ENCODE measurements around the gene IGSF9B.
"Not testable (repeated sequence)": the region's sequence is repeated elsewhere in the genome, so short reads cannot be mapped to it uniquely, and the experiment has no call there.

IGSF9B gene

GRCh38 chr11:133956650-133957633 lies at the start of gene IGSF9B:
Gene IGSF9B, minus strand, starts transcription at chr11:133956968. Its CDS starts 214 bp downstream, at chr11:133956754.
- Histone ChIP-seq H3K36me3 (ENCODE audit: control insufficient read depth in 2 of 2, insufficient read depth in 2 of 2, low read length in 2 of 2) (no peaks in the 10 kb centered on the region), H3K9ac (ENCODE audit: low read depth in 1 of 2, low read length in 2 of 2) (peak within 1 kb of the TSS; percentile 64 to 65), H3K9me3 (ENCODE audit: control insufficient read depth in 2 of 2, low read length in 2 of 2) (no peaks in the 10 kb centered on the region), H3K27ac (ENCODE audit: low read depth in 2 of 2, low read length in 2 of 2) (peak within 1 kb of the TSS in 1 of 2 donors; percentile 38), H3K27me3 (ENCODE audit: control insufficient read depth in 2 of 2, insufficient read depth in 2 of 2, low read length in 2 of 2) (peaks cover 11 to 35% of the 10 kb centered on the region in 2 donors), H3K4me1 (ENCODE audit: control insufficient read depth in 2 of 2, insufficient read depth in 2 of 2, low read length in 2 of 2) (peaks cover 2 to 4% of the 10 kb centered on the region in 2 donors), H3K4me3 (ENCODE audit: low read length in 2 of 2) (peak within 1 kb of the TSS; percentile 77 to 89)

DNA sequence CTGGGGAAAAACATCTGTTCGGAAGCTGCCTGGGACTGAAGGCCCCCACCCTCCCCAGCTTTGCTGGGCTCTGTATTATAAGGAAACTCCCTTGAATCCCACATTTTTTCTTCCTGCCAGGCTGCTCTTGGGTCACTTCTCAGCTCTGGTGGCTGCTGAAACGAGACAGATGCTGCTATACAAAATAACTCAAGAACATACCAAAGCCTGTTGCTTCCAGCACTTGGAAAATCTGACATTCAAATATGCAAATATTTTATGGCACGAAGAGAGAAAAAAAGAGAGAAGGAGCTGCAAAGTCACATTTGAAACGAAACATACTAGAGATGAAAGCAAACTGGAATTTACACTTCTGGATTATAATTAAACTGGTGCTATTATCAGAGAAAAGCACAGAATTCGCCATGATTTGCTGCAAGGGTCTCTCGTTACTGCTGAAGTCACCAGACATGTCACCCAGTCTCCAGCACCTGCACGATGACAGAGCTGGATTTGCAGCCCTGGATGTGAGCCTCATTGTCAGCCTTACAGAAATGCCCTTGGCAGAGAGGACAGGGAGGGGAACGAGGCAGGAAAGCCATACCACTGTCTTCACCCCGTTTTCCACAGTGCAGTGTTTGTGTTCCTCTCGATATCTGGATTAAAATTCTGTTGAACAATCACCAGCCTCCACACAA lies 47.9 kb upstream of the IGSF9B start:
- Histone ChIP-seq H3K36me3 (ENCODE audit: control insufficient read depth in 2 of 2, insufficient read depth in 2 of 2, low read length in 2 of 2) (no peaks in the 10 kb centered on the region), H3K4me1 (ENCODE audit: control insufficient read depth in 2 of 2, insufficient read depth in 2 of 2, low read length in 2 of 2) (no peaks in the 10 kb centered on the region), H3K4me3 (ENCODE audit: low read length in 2 of 2) (no peak overlapping the region), H3K27ac (ENCODE audit: low read depth in 2 of 2, low read length in 2 of 2) (no peak overlapping the region), H3K27me3 (ENCODE audit: control insufficient read depth in 2 of 2, insufficient read depth in 2 of 2, low read length in 2 of 2) (no peaks in the 10 kb centered on the region), H3K9ac (ENCODE audit: low read depth in 1 of 2, low read length in 2 of 2) (no peak overlapping the region), H3K9me3 (ENCODE audit: control insufficient read depth in 2 of 2, low read length in 2 of 2) (no peaks in the 10 kb centered on the region)

- Histone ChIP-seq H3K9me3 (ENCODE audit: control insufficient read depth in 2 of 2, low read length in 2 of 2) (no peaks in the 10 kb centered on the region), H3K36me3 (ENCODE audit: control insufficient read depth in 2 of 2, insufficient read depth in 2 of 2, low read length in 2 of 2) (no peaks in the 10 kb centered on the region), H3K27ac (ENCODE audit: low read depth in 2 of 2, low read length in 2 of 2) (no peak overlapping the region), H3K4me1 (ENCODE audit: control insufficient read depth in 2 of 2, insufficient read depth in 2 of 2, low read length in 2 of 2) (no peaks in the 10 kb centered on the region), H3K27me3 (ENCODE audit: control insufficient read depth in 2 of 2, insufficient read depth in 2 of 2, low read length in 2 of 2) (no peaks in the 10 kb centered on the region), H3K4me3 (ENCODE audit: low read length in 2 of 2) (no peak overlapping the region), H3K9ac (ENCODE audit: low read depth in 1 of 2, low read length in 2 of 2) (no peak overlapping the region)
Measured at GRCh38 chr11:134003792-134004495, 47.2 kb upstream of the IGSF9B start.

GRCh38 chr11:134002819-134003218 lies 46.1 kb upstream of the IGSF9B start:
- H3K27me3 ChIP-seq (ENCODE audit: control insufficient read depth in 2 of 2, insufficient read depth in 2 of 2, low read length in 2 of 2); H3K4me3 ChIP-seq (ENCODE audit: low read length in 2 of 2); H3K27ac ChIP-seq (ENCODE audit: low read depth in 2 of 2, low read length in 2 of 2); H3K9ac ChIP-seq (ENCODE audit: low read depth in 1 of 2, low read length in 2 of 2); H3K9me3 ChIP-seq (ENCODE audit: control insufficient read depth in 2 of 2, low read length in 2 of 2); H3K36me3 ChIP-seq (ENCODE audit: control insufficient read depth in 2 of 2, insufficient read depth in 2 of 2, low read length in 2 of 2); H3K4me1 ChIP-seq (ENCODE audit: control insufficient read depth in 2 of 2, insufficient read depth in 2 of 2, low read length in 2 of 2): not testable (repeated sequence)

DNA sequence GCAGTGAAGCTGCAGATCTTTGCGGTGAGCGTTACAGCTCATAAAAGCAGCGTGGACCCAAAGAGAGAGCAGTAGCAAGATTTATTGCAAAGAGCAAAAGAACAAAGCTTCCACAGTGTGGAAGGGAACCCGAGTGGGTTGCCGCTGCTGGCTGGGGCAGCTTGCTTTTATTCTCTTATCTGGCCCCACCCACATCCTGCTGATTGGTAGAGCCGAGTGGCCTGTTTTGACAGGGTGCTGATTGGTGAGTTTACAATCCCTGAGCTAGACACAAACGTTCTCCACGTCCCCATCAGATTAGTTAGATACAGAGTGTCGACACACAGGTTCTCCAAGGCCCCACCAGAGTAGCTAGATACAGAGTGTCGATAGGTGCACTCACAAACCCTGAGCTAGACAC lies 45.6 kb upstream of the IGSF9B start:
- H3K4me1 ChIP-seq (ENCODE audit: control insufficient read depth in 2 of 2, insufficient read depth in 2 of 2, low read length in 2 of 2); H3K36me3 ChIP-seq (ENCODE audit: control insufficient read depth in 2 of 2, insufficient read depth in 2 of 2, low read length in 2 of 2); H3K4me3 ChIP-seq (ENCODE audit: low read length in 2 of 2); H3K9me3 ChIP-seq (ENCODE audit: control insufficient read depth in 2 of 2, low read length in 2 of 2); H3K27ac ChIP-seq (ENCODE audit: low read depth in 2 of 2, low read length in 2 of 2); H3K9ac ChIP-seq (ENCODE audit: low read depth in 1 of 2, low read length in 2 of 2); H3K27me3 ChIP-seq (ENCODE audit: control insufficient read depth in 2 of 2, insufficient read depth in 2 of 2, low read length in 2 of 2): not testable (repeated sequence)

DNA sequence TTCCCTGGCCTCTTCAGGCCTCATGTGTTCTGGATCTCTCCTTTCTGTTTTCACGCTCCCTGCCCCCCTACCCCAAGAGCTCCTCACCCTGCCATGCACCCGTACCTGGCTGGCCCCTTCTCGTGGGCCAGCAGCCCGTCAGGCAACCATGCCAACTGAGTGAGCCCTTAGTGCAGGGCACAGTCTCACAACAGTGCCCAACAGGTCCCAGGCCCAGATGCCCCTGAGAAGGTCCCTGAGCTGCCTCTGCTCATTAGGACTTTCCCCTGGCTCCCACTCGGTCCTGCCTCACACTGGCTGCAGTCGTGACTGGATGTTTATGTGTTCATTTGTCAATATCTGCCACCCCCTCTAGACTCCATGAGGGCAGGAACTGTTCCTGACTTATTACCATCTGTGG lies 44.8 kb upstream of the IGSF9B start:
- Histone ChIP-seq H3K27ac (ENCODE audit: low read depth in 2 of 2, low read length in 2 of 2) (no peak overlapping the region), H3K27me3 (ENCODE audit: control insufficient read depth in 2 of 2, insufficient read depth in 2 of 2, low read length in 2 of 2) (peaks cover 0 to 2% of the 10 kb centered on the region in 2 donors), H3K4me3 (ENCODE audit: low read length in 2 of 2) (no peak overlapping the region), H3K36me3 (ENCODE audit: control insufficient read depth in 2 of 2, insufficient read depth in 2 of 2, low read length in 2 of 2) (no peaks in the 10 kb centered on the region), H3K4me1 (ENCODE audit: control insufficient read depth in 2 of 2, insufficient read depth in 2 of 2, low read length in 2 of 2) (no peaks in the 10 kb centered on the region), H3K9me3 (ENCODE audit: control insufficient read depth in 2 of 2, low read length in 2 of 2) (no peaks in the 10 kb centered on the region), H3K9ac (ENCODE audit: low read depth in 1 of 2, low read length in 2 of 2) (no peak overlapping the region)

- no peaks in the 10 kb centered on the region for H3K36me3 ChIP-seq (ENCODE audit: control insufficient read depth in 2 of 2, insufficient read depth in 2 of 2, low read length in 2 of 2)
- H3K4me1 ChIP-seq (ENCODE audit: control insufficient read depth in 2 of 2, insufficient read depth in 2 of 2, low read length in 2 of 2) = no peaks in the 10 kb centered on the region
- H3K9ac ChIP-seq (ENCODE audit: low read depth in 1 of 2, low read length in 2 of 2) = no peak overlapping the region
- peaks cover 0 to 2% of the 10 kb centered on the region in 2 donors for H3K27me3 ChIP-seq (ENCODE audit: control insufficient read depth in 2 of 2, insufficient read depth in 2 of 2, low read length in 2 of 2)
- no peaks in the 10 kb centered on the region for H3K9me3 ChIP-seq (ENCODE audit: control insufficient read depth in 2 of 2, low read length in 2 of 2)
- no peak overlapping the region for H3K4me3 ChIP-seq (ENCODE audit: low read length in 2 of 2)
- H3K27ac ChIP-seq (ENCODE audit: low read depth in 2 of 2, low read length in 2 of 2) = no peak overlapping the region
Measured at GRCh38 chr11:134001088-134001487, 44.3 kb upstream of the IGSF9B start.

DNA sequence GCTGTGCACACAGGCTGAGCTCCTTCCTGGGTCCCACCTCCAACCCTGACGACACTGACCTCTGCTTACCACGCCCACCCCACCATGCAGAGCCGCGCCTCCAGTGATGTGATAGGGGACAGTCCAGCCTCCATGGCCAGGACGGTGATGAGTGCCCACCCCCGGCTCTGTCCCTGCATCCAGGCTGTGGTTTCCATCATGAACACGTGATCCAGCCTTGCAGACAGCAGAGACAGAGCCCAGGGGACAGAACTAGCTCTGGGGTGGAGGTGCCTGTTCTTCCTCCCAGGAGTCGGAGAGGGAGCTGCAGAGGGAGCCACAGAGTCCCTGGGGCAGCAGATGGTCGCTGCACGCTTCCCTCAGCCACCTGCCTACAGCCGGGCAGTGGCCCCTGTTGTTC lies 42.6 kb upstream of the IGSF9B start:
- H3K9ac ChIP-seq (ENCODE audit: low read depth in 1 of 2, low read length in 2 of 2) = no peak overlapping the region
- H3K27ac ChIP-seq (ENCODE audit: low read depth in 2 of 2, low read length in 2 of 2) = no peak overlapping the region
- no peaks in the 10 kb centered on the region for H3K36me3 ChIP-seq (ENCODE audit: control insufficient read depth in 2 of 2, insufficient read depth in 2 of 2, low read length in 2 of 2)
- no peaks in the 10 kb centered on the region for H3K4me1 ChIP-seq (ENCODE audit: control insufficient read depth in 2 of 2, insufficient read depth in 2 of 2, low read length in 2 of 2)
- no peak overlapping the region for H3K4me3 ChIP-seq (ENCODE audit: low read length in 2 of 2)
- no peaks in the 10 kb centered on the region for H3K9me3 ChIP-seq (ENCODE audit: control insufficient read depth in 2 of 2, low read length in 2 of 2)
- H3K27me3 ChIP-seq (ENCODE audit: control insufficient read depth in 2 of 2, insufficient read depth in 2 of 2, low read length in 2 of 2) = peaks cover 0 to 2% of the 10 kb centered on the region in 2 donors

DNA sequence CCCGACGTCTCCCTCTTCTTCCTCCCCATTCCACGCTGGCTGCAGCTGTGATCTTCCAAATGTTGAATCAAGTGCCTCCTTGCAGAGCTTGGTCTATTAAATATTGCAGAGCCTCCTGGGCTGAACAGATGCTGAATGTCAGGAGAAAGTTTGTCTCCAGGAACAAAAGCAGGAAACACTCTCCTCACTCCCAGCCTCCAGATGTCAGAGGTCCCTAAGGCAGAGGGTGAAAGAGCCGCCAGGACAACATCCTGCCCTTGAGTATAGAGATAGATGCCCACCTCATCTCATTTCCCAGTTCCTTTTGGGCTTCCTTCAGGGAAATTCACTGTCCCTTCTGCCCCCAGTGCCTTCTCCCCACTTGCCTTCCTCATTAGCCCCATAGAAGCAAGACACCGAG lies 40.8 kb upstream of the IGSF9B start:
- Histone ChIP-seq H3K9ac (ENCODE audit: low read depth in 1 of 2, low read length in 2 of 2) (no peak overlapping the region), H3K27ac (ENCODE audit: low read depth in 2 of 2, low read length in 2 of 2) (no peak overlapping the region), H3K4me3 (ENCODE audit: low read length in 2 of 2) (no peak overlapping the region), H3K36me3 (ENCODE audit: control insufficient read depth in 2 of 2, insufficient read depth in 2 of 2, low read length in 2 of 2) (no peaks in the 10 kb centered on the region), H3K9me3 (ENCODE audit: control insufficient read depth in 2 of 2, low read length in 2 of 2) (no peaks in the 10 kb centered on the region), H3K27me3 (ENCODE audit: control insufficient read depth in 2 of 2, insufficient read depth in 2 of 2, low read length in 2 of 2) (peaks cover 0 to 2% of the 10 kb centered on the region in 2 donors), H3K4me1 (ENCODE audit: control insufficient read depth in 2 of 2, insufficient read depth in 2 of 2, low read length in 2 of 2) (no peaks in the 10 kb centered on the region)

- H3K9me3 ChIP-seq (ENCODE audit: control insufficient read depth in 2 of 2, low read length in 2 of 2) = no peaks in the 10 kb centered on the region
- no peak overlapping the region for H3K27ac ChIP-seq (ENCODE audit: low read depth in 2 of 2, low read length in 2 of 2)
- H3K4me3 ChIP-seq (ENCODE audit: low read length in 2 of 2) = no peak overlapping the region
- H3K9ac ChIP-seq (ENCODE audit: low read depth in 1 of 2, low read length in 2 of 2) = no peak overlapping the region
- no peaks in the 10 kb centered on the region for H3K36me3 ChIP-seq (ENCODE audit: control insufficient read depth in 2 of 2, insufficient read depth in 2 of 2, low read length in 2 of 2)
- no peaks in the 10 kb centered on the region for H3K4me1 ChIP-seq (ENCODE audit: control insufficient read depth in 2 of 2, insufficient read depth in 2 of 2, low read length in 2 of 2)
- peaks cover 0 to 2% of the 10 kb centered on the region in 2 donors for H3K27me3 ChIP-seq (ENCODE audit: control insufficient read depth in 2 of 2, insufficient read depth in 2 of 2, low read length in 2 of 2)
Measured at GRCh38 chr11:133996671-133997070, 39.9 kb upstream of the IGSF9B start.

Measured in mucosa of rectum (tissue), 2 donors.